NCI-H1048 (cell line): ENCODE measurements around the gene UGT1A6.
"Not testable (repeated sequence)": the region's sequence is repeated elsewhere in the genome, so short reads cannot be mapped to it uniquely, and the experiment has no call there.

Experiments
- DNase-seq: peaks from one replicate; lab custom pipeline; 2025; lab: John Stamatoyannopoulos, UW

The UGT1A6 gene

DNA sequence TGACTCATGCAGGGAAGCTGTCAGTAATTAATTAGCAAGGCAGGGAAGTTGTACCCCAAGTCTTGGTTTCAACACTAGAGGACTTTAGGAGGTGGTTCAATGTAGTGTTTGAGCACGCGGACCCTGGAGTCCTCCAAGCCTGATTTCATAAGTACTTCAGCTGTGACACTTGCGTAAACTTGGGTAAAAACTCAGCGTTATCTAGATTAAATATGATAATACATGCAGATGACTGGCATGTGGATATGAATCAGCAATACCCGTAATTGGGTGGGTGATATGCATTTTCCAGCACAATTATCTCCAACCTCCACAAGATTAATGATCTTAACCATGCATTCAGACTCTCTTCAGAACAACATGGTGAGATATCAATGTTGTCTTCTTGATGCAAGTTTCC is 5.8 kb upstream of the UGT1A6 start:
- no peak for DNase-seq

DNA sequence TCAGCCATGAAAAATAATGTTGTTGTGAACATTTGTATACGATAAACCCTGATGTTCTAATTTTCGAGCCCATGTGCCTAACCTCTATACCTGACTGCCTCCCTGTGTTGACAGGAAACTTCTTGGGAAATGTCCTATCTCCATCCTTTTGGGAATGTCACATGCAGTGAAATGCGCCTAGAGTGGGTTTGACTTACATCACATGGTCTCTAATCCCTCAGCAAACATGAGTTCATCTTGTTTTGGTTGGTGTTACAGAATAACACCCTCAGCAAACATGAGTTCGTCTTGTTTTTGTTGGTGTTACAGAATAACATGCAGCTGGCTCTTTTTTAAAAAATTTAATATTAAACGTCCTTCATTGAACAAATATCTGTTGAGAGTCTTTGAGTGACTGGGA is 4.3 kb upstream of the UGT1A6 start:
- DNase-seq, result no peak

DNA sequence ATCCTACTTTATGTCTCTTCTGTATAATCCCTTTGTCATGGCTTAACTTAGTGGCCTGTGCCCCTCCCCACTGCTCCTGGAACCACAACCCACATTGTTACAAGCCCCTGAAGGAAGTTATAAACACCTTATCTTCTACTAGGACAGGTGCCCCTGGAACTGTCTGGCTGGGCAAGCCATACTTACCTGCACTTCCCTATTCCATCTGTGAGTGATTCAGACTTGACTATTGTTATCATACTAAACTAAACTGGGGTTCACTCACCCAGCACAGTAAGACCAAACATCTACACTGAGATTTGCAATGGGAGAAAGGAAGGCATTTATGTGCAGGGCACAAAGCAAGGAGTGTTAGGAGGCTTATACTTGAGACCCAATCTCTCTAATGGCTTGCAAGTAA is 3.7 kb upstream of the UGT1A6 start:
- DNase-seq, result no peak

DNA sequence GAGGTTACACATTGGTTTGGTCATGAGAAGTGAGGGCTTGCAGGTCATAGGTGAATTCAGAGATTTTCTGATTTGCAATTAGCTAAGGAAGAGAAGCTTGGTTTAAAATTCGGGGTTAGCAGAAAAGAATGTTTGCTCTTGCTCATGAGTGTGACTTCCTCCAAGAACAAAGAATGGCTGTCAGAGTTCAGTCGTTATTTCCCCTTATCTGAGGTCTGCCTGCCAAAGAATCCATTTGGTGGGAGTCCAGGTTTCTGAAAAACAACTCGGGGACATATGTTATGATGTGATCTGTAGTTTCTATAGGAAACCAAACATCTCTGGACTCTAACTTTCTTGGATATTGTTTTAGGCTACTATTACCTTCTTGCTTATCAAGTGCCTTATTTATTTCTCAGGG is 3.2 kb upstream of the UGT1A6 start:
- no peak for DNase-seq

DNA sequence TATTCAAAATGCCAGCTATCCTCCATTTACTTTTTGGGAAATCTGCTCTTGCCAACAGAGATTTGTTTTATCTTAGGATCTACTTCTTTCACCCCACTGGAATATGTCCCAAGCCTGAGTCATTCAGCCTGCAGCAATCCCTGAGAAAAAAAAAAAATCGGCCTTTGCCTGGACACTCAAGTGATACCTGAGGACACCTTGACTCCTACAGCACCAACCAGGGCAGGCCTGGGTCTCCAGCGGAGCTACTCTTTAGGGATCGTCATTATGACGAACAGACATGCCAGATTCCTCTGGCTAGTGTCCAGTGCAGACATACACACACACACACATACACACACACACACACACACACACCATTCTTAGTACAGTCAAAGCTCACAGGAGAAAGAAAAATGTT is 2.2 kb upstream of the UGT1A6 start:
- DNase-seq, result no peak

DNA sequence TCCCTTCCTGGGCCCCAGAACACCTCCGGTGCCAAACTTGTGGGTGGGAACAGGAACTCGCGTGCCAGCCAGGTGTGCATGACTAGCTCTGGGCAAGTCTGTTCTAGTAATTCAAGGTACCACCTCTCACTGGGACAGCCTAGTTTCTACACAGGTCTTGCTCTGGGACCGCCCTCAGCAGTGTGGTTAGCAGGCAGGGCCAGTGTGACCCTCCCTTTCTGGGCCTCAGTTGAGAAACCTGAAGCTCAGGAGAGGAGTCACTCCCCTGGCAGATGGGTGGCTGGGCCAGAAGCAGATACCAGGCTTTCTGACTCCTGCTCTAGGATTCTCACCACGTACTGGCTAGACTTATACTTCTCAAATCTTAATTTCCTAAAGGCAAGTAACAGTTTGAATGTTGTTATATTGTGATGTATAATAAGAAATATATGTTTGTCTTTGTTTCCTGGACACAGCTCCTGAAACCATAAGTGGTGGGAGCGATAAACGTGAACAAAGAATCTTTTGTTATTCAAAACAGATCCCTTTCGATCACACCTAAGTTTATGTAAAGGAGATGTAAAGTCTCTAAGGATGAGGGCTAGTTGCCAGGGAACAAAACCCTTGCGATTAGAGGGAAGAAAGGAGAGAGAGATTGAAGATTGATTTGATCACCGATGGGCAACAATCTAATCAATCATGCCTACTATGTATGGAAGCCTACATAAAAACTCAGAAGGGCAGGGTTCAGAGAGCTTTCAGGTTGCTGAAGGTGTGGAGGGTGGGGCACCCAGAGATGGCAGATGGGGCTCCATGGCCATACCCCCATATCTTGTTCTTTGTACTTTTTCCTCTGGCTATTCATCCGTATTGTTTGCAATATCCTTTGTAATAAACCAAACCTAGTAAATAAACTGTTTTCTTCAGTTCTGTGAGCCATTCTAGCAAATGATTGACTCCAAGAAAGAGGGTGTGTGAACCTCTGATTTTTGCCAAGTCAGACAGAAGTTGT is 952 bp upstream of the UGT1A6 start:
- no peak for DNase-seq

DNA sequence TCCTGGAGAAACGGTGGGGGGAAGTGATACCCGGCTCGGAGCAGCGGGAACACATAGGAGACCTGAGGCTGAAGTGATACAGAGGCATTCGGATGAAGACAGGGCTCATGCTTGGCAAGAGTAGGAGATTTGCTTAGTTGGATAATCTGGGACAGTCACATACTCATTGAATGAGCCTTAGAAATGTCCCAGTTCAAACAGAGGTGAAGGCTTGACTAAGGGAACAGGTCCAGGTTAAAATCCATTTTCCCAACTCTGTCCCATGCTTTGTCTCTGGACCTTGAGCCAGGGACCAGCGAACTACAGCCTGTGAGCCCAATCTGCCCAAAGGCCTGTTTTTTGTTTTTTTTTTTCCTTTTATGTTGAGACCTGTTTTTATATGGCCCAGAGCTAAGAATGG is 1.3 kb downstream of the UGT1A6 start:
- DNase-seq, result no peak

DNA sequence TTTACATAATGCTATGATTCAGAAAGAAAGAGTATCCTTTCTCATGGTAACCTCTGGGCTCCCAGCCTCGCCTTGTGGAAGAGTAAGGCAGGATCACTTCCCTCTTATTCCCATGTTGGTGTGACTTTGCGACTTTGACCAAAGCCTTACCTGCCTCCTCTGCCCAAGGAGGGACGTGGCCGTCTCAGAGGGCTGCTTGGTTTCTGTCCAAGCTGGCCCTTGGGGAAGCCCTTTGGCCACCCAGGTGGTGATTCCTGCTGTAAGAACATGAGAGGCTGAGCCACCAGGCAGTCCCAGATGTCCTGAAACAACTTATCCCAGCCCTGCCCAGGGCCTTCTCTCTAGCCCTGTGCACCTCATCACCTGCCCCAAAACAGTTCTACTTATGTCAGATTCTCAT is 6.0 kb downstream of the UGT1A6 start:
- no peak for DNase-seq

DNA sequence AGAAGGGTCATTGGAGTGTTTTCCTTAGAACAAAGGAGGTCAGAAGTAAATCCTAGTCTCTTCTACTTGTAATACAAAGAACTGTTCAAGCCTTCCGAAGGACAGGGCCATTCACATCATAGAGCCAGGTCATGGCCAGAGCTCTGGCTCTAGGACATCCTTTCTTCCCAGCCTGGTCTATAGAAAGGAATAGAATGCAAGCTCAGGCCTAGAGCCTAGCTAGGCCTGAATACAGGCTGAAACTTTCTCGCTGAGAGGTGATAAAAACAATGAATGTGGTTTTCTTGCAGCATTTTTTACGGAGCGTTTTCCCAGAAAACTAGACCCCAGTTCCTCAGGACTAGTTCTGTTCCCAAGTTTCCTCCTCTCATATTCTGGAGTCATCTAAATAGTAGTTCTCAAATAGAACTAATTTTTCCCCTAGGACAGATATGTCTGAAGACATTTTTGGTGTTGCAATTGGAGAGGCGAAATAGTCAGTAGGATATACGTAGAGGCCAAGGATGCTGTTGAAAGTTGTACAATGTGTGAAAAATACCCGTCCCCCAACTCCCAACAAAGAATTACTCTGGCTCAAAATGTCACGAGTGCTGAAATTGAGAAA is 6.8 kb downstream of the UGT1A6 start:
- DNase-seq, result no peak

DNA sequence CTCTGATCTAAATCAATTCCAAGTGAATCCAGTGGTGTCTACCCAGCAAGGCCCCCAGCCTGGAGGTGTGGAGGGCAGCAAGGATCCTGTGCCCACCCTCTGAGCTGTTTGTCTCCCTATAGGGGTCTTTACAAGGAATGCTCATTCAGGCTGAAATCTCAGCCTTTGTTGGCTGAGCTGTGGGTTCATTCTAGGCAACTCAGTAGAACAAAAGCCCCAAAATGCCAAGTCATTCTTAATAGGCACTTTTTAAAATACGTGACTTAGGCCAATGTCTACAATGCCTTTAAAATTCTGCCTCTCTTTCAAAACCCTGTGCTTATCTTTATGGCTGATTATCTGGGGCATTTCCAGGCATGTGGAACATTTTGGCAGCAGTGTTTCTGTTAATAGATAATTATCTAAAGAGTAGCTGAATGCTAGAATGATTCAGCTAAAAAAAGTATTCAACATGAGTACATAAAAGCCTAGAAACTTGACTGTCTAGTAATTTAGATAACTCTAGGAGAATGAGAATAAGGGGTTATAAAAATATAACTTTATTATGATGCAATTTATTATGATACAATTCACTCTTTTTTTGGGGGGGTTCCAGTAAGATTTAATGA is 7.4 kb downstream of the UGT1A6 start:
- DNase-seq, result no peak

DNA sequence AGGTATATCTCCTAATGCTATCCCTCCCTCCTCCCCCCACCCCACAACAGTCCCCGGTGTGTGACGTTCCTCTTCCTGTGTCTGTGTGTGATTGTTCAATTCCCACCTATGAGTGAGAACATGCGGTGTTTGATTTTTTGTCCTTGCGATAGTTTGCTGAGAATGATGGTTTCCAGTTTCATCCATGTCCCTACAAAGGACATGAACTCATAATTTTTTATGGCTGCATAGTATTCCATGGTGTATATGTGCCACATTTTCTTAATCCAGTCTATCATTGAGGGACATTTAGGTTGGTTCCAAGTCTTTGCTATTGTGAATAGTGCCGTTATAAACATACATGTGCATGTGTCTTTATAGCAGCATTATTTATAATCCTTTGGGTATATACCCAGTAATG is 8.2 kb downstream of the UGT1A6 start:
- not testable (repeated sequence) for DNase-seq

DNA sequence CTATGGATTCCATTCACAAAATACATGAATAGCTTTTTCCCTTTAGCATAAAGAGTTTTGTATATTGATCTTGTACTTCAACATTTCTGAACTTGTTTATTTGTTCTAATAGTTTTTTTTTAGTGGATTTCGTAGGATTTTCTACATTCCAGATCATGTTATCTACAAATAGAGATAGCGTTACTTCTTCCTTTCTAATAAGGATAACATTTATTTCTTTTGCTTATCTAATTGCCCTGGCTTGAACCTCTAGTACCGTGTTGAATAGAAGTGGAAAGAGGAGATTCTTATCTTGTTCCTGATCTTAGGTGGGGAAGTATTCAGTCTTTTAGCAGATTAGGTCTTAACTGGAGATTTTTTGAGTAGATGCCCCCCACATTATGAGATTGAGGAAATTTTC is 9.5 kb downstream of the UGT1A6 start:
- DNase-seq, result no peak

DNA sequence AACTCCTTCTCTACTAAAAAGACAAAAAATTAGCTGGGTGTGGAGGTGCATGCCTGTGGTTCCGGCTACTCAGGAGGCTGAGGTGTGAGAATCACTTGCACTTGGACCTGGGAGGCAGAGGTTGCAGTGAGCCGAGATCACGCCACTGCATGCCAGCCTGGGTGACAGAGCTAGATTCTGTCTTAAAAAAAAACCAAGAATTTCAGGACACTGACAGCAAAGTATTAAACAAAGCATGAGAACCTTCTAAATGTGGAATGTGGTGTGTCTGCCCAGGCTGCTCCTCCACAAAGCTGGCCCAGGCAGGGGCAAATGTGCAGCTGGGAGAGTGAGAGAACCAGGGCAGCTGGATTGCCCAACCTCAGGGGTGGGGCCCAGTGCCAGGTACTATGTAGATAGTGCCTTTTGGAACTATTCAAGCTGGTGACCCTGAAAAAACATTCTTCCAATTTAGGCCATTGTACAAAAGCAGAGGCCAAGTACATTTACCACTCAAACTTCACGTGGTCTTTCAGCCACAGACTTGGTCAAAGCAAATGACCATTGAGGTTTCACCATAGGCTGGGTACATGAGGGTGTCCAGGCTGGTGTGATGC is 13.3 kb downstream of the UGT1A6 start:
- no peak for DNase-seq

DNA sequence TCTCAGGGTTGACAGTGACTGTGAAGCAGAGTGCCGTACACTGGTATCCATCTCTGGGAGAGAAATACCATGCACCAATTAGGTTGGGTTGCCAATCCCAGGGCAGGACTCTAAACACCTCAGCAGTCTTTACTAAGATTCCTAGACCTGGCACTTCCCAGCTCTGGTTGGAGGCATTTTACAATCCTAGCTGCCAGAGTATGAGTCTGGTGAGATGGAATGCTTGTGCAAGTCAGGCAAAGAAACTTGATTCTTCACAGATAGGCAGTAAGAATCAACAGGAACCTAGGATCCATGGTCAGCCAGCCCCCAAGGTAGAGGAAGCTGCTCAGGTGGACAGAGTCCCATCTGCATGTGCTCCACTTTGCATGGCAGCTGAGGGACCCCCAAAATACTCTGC is 14.0 kb downstream of the UGT1A6 start:
- no peak for DNase-seq

DNA sequence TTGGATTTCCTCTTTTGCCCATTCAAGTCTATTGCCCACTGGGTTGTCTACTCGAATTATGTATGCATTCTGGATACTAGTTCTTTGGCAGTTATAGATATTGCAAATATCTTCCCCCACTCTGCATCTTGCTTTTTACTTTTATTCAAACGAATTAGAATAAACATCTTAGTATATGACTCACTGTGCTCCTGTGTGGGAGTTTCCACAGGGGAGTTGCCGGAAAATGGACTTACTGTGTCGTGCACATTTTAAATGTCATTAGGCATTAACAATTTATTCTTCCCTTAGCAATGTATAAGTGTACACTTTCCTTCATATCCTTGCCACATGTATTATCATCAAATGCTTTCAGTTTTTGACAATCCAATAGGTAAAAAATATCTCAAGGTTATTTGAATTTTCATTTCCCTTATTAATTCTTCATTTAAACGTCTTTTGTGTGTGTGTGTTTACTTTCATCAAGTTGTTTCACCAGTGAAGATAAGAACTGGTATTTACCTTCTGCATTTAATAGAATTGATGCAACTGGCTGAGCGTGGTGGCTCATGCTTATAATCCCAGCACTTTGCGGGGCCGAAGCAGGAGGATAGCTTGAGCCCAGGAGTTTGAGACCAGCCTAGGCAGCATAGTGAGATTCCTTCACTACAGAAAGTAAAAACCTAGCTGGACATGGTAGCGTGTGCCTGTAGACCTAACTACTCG is 15.4 kb downstream of the UGT1A6 start:
- DNase-seq, result no peak

DNA sequence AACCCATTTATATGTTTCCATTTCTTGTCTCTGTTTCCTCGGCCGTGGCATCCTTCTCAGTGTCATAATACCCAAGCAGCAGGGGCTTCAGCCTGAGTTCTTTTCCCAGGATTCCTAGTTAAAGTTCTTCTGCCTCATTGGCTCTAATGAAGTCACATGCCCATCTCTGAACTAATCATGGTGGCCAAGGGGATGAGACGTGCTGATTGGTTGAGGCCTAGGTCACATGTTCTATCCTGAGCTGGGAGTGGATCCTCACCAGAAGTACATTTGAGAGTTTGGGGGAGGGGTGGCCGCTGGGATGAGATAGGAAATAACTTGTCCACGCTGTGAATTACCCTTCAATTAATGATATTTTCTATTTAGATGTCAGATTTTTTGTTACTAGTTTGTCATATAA is 16.3 kb downstream of the UGT1A6 start:
- no peak for DNase-seq

DNA sequence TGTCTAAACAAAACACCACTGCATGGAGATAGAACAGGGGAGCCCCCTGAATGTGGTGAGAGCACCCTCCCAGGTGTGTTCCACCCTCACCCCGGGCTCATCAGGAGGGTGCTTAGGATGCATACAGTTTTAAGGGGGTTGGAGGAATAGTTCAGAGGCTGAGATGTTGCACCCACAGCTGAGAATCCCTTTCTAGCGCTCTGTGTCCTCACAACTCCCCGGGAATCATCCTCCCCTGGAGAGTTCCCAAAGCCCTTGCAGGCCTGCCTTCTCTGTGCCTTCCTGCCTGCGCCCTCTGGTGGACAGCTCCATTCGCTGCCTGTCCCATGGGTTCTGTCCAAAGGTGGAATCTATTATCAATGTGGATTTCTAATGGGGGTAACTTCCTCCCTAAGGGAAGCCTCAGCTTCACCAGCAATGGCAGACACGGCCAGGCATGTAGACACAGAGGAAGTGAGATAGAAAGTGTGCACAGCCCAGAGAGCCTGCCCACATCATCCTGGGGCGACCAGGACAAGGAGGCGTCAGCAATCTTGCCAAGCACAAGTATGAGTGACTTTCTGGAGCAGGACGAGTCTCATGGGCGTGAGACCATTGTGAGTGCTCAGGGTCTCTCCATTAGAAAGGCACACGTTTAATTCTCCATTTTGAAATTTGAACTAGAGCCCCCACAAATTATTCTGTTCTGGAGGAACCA is 18.8 kb downstream of the UGT1A6 start:
- peak; percentile 45 for DNase-seq

DNA sequence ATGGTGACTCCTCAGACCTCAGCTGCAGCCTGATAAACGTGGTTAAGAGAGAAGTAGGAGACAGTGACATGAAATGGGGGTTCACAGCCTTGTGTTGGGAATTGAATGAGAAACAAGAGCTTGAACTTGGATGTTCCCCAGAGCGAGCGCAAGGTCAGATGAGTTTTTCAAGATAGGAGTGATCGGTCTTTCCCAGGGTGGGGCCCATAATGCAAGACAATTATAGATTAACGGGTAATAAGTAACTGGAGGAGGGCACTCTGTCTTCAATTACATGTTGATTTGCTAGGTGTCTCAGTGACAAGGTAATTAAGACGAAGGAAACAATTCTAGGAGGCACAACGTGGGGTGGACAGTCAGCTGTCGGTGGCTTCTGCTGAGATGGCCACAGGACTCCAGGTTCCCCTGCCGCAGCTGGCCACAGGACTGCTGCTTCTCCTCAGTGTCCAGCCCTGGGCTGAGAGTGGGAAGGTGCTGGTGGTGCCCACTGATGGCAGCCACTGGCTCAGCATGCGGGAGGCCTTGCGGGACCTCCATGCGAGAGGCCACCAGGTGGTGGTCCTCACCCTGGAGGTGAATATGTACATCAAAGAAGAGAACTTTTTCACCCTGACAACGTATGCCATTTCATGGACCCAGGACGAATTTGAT is 20.0 kb downstream of the UGT1A6 start, which contains the start of gene UGT1A5:
UGT1A5 (plus strand) TSS at position 297 of the 651 bp plus-strand sequence; CDS start at position 382, 85 bp downstream.
- no peak for DNase-seq

DNA sequence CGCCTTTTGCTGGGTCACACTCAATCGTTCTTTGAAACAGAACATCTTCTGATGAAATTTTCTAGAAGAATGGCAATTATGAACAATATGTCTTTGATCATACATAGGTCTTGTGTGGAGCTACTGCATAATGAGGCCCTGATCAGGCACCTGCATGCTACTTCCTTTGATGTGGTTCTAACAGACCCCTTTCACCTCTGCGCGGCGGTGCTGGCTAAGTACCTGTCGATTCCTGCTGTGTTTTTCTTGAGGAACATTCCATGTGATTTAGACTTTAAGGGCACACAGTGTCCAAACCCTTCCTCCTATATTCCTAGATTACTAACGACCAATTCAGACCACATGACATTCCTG is 20.5 kb downstream of the UGT1A6 start:
- no peak for DNase-seq

DNA sequence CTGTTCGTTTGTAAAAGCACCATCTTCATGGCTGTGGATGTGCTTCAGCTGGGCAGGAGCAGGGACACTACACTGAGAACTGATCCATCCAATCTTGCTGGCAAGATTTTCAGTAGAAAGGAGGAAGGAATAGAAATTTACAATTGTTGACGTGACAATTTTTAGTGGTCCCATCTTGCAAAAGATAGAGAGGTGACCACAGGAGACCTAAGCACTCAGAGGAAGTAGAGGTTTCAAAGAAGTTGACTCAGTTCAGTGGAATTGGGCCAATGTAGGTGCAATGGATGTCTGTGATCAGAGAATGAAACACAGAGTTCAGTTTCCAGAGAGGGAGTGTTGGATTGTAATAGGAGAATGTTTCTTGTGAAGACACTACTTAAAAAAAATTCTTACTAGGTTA is 21.4 kb downstream of the UGT1A6 start:
- no peak for DNase-seq

DNA sequence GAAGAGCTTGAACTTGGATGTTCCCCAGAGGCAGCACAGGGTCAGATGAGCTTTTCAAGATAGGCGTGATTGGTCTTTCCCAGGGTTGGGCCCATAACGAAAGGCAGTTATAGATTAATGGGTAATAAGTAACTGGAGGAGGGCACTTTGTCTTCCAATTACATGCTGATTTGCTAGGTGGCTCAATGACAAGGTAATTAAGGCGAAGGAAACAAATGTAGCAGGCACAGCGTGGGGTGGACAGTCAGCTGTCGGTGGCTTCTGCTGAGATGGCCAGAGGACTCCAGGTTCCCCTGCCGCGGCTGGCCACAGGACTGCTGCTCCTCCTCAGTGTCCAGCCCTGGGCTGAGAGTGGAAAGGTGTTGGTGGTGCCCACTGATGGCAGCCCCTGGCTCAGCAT is 25.9 kb downstream of the UGT1A6 start, which contains the start of gene UGT1A4:
UGT1A4 (plus strand) TSS at position 185 of the 400 bp plus-strand sequence; CDS start at position 270, 85 bp downstream.
- DNase-seq, result no peak
